8988T (cell line): ENCODE results near the gene CTBP2.

Experiments used
- DNase-seq: peaks from one replicate; pipeline ENCODE4 v3.0.0; 2011

Gene CTBP2

DNA sequence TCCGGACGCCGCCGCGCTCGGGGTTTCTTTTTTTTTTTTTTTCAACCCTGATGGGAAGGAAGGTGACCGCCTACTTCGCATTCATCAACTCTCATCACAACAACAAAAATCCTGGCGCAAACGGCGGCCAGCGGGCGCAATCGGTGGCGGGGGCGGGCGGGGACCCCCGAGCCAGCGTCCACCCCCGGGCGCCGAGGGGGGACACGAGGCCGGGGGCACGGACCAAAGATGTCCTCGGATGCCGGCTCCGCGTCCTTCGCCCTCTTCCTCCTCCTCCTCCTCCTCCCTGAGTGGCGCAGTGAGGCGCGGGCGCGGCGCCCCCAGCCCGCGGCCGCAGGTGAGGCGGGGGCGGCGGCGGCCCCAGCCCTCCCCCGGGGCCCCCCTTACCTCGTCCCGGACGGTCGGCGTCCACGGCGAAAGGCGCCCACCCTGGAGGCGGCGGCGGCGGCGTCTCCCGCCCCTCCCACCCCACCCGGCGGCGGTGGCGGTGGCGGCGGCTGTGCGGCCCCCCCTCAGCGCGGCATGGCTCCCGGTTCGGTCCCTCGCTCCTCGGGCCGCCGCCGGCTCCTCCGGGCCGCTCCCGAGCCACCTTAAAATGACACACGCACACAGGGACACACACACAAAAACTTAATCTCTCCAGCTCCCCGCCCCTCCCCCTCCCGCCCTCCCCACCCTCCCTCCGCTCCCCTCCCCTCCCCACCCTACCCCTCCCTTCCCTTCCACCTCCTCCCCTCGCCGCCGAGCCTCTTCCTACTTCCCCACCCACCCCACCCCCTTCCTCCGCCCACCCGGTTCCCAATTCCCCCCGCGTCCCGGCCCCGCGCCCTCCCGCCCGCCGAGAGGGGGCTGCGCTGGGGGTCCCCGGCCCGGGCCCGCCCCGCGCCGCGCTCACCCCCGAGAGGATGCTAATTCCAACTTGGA lies at the start of gene CTBP2:
Gene CTBP2, minus strand, starts transcription at position 632 of the 924 bp plus-strand sequence.
- DNase-seq: peak; percentile 65

DNA sequence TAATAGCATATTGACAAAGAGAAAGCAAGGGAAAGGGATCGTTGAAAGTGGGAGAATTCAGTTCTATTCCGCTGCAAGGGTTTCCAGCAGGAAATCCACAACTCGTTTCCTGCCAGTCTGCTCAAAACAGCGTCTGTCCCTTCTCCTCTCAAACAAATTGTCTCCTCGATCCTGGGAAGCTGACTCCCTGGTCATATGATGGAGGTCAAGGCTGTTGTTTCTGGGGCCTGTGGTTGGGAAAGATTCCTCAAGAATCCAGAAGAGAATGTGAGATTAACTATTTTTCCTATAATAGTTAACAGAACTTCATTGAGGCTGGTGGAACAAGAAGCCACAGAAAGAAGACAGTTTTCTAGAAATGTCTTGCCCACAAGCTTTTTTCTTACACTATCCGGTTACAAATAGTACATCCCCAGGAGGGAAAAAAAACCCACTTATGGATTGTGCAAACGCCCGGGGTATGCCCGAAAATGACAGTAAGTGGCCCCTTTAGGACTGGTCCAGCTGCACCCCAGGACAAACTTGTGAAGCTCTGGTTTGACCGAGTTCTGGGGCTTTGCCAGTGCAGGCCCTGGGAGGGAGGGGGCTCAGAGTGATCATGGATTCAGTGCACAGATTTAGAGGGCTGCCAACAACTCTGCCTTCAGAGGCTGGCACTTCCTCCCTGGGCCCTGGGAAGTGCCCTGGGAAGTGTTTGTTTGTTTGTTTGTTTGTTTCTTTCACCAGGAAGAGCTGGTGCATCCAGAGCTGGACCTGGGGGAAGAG lies 49.4 kb upstream of the CTBP2 start:
- DNase-seq: no peak

DNA sequence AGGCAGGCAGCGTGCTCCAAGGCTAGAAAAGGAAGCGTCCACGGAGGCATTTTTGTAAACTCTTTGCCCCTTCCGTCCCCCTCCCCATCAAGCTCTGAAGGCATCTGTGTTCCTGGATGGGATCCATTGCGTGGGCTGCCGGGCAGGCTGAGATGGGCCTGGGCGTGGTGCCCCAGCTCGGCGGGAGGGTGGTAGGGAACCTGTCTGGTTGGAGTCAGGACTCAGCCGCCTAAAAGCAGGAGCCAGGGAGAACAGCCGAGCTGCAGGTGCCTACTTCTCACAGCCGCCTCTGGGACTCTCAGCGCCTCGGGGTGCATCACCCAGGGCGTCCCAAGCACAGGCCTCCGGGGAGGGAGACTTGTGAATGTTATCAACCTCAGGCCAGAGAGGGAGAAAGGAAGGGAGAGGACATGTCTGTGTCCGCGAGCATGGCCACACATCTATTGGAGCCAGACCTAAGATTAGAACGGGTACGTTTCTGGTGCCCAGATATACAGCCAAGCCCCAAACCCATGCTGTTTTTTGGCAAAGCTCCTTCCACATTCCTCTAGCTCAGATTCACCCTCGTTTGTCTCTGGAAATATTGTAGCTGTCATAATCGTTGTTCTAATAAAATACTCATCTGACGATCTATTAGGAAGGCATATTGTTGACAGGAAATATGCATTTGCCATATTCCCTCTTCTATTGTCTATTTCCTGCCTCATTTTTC lies 48.6 kb upstream of the CTBP2 start:
- no peak for DNase-seq

DNA sequence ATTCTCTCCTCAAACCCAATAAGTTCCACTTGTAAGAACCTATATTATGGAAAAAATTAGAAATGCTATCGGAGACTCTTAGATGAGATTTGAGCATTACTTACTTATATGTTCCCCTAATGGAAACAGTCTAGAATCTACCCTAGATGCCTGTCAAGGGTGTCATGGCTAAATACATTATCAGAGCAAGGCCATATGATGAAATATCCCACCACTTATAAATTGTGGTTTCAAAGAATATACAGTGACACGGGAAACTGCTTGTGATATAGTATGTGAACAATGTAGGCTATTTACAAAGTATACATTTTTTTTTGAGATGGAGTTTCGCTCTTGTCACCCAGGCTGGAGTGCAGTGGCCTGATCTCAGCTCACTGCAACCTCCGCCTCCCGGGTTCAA lies 46.3 kb upstream of the CTBP2 start:
- DNase-seq: no peak

DNA sequence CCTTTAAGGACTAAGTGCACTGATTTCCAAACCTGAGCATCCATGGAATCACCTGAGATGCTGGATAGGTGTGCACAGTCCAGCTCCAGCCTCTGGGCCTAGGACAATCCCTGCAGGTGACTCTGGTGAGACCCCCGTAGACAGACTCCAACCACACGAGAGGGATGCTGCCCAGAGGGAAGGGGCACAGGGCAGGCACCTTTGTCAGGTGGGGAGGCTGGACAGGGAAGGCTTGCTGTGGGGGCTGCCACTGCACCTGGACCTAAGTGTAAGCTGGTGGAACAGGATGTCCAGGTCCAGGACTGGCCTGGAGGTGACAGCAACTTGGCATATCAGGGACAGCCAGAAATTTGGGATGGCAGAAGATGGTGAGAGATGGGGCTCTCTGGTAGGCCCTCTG lies 45.1 kb upstream of the CTBP2 start:
- DNase-seq: no peak

DNA sequence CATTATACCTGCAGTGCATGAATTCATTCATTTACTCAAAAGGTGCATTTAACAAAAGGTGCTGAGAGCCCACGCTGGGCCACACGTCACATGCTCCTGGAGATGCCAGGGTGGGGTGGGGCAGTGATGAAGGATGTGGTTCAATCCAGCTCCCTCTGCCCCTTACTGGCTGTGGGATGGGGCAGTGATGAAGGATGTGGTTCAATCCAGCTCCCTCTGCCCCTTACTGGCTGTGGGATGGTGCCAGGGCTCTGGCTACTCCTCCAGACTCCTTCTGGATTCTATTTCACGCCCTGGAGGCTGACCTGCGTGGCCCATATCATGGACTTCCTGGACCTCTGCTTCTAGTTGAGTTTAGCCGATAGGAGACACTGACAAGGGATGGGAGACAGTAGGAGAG lies 44.0 kb upstream of the CTBP2 start:
- no peak for DNase-seq

DNA sequence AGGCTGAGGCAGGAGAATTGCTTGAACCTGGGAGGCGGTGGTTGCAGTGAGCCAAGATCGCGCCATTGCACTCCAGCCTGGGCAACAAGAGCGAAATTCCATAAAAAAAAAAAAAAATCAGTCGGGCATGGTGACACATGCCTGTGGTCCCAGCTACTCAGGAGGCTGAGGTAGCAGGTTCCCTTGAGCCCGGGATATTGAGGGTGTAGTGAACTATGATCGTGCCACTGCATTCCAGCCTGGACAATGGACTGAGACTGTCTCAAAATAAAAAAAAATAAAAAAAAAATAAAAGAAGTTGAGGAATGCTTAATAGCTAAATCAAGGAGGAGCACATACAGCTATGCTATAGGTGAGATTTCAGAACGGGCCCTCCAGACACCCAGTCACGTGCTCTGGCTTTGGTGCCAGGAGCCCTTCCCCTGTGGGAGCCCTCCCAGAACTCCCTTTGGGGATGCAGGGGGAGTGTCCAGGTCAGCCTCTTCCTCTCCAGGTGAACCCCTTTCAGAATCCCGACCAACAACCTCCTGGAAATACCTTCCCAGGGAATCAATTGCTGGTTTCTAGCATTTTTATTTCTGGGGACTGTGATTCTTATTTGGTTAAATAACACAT lies 42.9 kb upstream of the CTBP2 start:
- no peak for DNase-seq

DNA sequence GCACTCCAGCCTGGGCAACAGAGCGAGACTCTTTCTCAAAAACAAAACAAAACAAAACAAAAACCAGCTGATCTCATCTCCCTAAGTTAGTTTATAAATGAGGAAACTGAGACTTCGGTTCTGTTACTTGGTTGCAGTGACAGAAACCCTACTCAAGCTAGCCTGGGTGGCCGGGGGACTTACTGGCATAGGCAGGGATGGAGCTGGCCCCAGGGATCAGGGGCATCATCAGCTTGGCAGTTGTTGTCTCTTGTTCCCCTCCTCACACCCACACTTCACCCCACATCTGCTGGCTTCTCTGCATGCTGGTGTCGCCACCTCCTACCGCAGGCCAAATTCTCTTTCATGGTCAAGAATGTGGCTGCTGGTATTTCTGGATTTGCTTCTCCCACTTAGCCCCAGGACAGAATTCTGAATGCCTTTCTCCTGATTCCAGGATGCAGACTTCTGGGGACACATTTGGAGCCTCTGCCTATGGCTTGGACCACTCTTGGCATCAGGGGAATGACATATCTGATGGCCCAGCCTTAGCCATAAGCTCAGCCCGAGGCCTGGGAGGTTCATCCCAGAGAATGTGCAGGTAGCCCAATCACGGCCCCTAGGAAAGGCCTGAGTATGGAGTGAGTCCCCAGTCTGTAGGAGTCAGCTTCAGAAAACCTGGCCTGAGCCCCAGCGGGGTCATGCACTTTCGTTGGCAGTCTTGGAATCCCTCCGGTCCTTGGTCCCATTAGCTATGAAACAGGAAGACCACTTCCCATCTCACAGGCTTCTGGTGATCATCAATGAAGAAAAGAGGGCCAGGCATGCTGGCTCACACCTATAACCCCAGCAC lies 41.6 kb upstream of the CTBP2 start:
- DNase-seq: no peak

DNA sequence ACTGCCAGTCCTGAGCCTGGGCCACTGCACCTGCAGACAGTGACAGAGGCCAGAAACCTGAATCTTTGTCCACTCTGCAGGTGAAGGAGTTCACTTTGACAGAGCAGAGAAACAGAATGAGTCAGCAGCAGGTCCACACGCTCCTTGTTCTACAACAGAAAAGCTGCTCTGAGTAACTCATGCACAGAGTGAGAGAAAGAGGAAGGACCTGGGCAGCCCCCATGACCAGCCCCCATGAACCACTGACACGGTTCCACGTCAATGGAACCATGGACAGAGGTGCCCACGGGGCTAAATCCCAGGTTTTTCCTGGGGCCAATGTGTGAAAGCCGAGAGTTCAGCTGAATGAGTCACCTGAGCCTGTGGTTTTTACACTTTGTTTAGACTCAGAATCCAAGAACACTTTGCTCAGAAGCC lies 40.8 kb upstream of the CTBP2 start:
- DNase-seq: no peak

DNA sequence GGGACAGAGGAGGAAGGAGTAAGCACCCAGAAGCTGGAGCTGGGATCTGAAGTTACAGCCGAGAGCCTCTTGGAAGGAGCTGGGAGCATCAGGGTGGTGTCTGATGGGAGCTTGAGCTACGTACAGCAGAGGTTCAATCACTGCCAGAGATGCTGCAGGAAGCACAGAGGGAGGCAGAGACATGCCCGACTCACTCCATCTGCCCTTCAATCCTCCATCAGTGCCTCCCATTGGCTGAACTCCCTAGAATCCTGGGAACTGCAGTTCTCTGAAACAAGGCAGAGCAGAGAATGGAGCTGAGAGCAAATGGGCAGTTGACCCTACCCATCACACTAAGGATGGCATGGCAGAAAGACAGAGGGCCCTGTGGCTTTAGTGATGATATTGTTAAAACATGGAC lies 40.0 kb upstream of the CTBP2 start:
- no peak for DNase-seq

DNA sequence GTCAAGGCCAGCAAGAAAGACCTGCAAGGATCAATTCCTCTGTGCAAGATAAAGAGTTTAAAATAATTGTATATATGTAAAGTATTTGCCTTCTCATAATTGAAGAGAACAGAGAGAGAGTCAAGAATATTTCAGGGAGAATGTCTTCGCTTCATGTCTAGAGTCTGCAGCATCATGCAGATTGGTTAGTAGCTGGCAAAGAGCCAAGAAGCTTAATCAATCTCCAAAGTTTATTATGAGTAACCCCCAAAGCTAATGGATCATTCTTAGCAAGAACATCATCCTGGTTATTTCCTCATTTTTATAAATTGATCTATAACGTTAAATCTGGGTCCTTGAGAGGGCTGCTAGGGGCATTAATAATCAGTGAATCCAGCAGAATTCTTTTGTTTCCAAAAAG lies 38.9 kb upstream of the CTBP2 start:
- DNase-seq: no peak

DNA sequence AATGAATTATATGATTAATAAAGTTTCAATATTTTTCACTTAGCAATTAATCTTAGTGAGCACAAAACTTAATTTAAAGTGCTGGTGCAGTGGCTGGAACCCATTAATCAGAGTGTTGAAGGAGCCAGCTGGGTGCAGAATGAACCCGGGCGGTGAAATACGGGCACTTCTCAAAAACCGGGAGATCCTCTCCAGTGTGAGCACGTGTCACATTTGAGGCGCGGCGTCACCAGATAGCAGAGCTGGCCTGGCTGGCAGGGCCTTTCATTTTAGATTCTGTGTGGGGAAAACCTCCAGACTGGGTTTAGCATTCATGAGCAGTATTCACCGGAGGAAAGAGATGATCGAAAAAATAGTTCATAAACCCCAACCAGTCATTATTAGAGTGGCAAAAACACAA lies 34.5 kb upstream of the CTBP2 start:
- DNase-seq: no peak

DNA sequence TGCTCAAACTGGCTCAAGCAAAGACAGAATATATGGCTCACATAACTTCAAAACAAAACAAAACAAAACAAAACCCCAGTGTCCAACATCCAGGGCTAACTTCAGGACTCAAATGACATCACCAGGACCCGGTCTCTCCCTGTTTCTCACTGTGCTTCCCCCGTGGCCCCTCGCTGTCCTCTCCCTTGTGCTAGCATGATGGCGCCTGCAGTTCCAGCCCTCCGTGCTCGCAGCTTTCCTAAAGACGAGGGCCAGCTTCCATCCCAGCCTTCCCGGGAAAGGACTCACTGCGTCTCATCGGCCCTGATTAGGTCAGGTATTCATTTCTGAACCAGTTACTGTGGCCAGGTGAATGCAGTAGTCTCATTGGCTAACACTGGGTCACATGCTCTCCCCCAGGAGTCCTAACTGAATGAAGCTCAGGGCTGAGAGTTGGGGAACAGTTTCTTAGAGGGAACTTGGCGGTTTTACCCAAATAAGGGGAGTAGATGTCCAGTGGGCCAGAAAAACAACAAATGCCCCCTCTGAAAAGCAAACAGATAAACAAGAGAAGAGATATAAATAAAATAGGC lies 33.0 kb upstream of the CTBP2 start:
- DNase-seq: no peak

DNA sequence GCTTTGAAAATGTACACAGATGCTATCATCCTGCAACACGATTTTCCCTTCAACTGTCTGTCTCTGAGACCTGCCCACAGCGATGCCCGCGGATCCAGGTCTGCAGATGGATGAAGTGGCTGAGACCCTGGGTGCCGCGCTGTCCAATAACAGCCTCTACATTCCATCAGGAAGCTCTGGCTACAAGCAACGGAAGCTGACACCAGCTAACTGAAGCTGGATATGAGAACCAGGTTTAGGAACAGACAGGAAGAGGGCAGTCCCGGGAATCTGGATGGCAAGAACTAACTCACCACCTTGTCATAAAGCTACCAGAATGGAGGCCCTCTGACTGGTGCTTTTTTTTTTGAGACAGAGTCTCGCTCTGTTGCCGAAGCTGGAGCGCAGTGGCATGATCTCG lies 32.3 kb upstream of the CTBP2 start:
- no peak for DNase-seq

DNA sequence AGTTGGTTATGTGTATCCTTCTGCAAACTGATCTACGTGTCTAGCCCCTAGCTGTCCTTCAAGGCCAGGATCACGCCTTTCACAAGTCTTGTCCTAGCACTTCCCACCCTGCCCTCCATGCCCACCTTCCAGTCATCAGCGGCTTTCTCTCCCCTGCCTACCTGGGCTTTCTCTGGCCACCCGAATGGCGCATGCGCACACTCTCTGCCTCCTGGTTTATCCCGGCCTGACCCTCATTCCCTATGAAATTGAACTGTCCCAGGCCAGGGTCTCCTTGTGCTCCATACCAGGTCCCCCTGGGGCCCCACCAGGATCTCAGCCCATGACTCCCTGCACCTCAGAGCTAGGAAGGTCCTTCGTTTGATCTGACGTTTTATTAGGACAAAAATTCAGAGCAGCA lies 31.6 kb upstream of the CTBP2 start:
- DNase-seq: no peak

DNA sequence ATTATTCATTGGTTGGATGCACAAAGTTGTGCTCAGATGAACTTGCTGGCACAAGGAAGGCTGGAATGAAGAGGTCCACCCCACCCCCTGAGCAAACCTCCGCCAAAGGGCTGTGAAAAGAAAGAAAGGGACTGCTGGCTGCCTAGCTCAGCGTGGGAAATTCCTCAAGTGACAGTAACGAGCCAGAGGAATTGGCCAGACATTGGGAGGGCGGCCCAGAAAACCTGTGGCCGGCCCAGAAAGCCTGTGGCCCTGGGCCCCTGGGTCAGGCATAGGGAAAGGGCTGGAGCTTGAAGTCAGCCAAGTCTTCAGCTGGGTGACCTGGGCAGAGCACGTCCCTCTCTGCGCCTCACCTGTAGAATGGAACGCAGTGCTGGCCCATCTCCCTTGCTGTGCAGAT lies 30.6 kb upstream of the CTBP2 start:
- no peak for DNase-seq

DNA sequence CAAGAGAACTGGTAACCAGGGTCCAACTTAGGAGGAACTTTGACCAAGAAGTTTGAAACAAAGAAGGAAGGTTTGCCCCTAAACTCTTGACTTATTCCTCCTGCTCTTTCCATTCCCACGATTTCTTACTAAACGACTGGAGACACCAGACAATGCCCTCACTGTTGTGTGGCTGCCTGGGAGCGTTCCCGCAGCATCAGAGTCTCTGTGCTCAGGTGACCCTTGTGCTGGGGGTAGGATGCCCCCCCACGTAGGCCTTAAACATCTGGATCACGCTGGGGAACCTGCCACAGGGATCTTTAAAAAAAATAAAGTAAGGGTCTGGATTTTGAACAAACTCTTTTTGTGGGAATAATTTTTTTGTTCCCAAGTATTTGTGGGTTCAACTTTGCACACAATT lies 30.1 kb upstream of the CTBP2 start:
- no peak for DNase-seq

DNA sequence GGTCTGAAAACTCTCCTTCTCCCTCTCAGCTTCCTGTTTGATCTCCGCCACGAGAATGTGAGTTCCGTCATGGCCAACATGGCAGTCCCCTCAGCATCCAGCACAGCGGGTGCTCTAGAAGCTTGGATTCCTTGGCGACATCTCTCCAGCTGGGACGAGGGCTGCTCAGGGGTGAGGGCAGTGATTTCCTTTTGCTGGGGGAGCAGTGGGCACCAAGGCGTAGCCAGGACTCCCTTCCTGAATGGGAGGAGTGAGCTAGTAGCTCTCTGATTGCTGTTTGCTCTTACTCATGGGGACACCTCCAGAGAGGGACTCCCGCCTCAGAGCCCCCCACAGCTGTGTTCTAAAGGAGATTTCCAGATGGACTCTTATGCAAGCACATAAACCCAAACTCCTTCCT lies 28.8 kb upstream of the CTBP2 start:
- DNase-seq: no peak

DNA sequence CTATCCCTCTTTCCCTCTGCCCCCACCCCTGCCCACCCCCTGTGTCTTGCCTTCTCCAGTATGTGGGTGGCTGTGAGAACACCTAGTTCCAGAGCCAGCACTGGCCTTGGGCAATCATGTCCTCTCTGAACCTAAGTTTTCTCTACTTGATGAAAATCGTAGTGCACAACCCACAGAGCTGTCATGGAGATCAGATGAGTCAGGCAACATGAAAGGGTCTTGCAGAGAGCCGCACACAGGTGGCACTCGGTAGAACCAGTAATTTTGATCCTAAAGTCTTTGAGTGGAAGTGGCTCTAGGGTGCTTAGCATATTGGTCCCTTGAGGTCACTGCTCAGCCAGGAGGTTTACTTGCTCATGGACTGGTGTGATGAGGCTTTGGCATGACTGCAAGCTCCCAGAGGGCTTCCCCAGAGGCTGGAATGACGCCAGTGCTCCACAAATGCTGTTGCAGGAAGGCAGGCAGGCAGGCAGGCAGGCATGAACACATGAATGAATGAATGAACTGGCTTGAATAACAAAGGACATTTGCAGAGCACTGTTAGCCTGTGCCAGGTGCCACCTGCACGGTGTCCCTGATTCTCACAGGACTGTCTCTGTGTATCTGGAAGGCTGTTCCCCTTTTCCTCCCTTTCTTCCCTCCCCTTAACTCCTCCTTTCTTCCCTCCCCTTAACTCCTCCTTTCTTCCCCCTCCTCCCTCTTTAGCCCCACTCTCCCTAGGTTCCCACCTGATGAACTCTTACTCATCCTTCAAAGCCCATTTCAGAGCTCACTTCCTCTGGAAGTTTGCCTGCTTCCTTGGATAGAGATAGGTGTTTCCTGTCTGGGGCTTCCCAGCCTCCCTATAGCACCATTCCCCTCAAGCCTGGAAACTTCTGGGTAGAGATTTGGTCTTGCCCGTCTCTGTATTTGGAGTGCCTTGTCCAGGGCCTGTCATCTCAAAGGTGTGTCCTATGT lies 27.2 kb upstream of the CTBP2 start:
- no peak for DNase-seq

DNA sequence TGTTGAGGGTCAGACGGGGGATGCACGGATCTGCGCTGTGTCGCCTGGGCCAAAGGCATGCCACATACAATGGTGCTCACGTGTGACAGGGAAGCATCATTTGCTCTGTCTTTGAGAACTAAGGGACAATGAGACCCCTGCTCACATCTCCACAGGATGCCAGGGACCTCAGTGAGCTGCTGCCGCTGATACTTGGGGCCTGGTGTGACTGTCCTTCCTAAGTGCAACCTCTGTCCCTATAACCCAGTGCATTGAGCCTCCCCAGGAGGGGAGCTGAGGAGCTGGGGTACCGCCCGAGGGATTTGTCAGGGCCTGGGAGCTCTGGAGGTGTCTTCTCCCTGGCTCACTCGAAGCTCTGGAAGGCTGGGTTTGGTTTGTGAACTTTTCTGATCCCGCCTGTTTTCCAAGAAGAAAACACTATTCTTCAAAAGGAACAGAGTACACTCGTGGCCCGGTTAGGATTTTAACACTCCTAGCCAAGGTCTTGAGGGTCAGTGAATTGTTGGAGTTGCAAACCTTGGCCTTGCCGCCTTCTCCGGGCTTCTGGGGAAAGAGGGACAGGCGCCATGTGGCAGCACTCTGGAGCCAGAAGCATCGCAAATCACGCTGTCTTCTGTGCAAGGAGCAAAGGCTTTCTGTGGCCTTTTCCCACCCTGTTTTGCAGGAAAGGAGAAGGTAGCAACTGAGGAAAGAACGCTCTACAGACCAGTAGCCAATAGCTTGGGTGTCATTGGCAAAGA lies 26.2 kb upstream of the CTBP2 start:
- DNase-seq: no peak
